ENCODE data around the gene TOX4. TPM values are rescaled to one million over a fixed set of nuclear protein-coding genes. Genes with fewer than 3 reads are reported as not detected.

Gene TOX4
- total and polyA plus RNA-seq, 9 of the 15 experiments (the other 6 are each of a cell fraction or from before 2014, with no cell fraction given) = 9.9 to 76.5 (median 41.0) TPM

DNA sequence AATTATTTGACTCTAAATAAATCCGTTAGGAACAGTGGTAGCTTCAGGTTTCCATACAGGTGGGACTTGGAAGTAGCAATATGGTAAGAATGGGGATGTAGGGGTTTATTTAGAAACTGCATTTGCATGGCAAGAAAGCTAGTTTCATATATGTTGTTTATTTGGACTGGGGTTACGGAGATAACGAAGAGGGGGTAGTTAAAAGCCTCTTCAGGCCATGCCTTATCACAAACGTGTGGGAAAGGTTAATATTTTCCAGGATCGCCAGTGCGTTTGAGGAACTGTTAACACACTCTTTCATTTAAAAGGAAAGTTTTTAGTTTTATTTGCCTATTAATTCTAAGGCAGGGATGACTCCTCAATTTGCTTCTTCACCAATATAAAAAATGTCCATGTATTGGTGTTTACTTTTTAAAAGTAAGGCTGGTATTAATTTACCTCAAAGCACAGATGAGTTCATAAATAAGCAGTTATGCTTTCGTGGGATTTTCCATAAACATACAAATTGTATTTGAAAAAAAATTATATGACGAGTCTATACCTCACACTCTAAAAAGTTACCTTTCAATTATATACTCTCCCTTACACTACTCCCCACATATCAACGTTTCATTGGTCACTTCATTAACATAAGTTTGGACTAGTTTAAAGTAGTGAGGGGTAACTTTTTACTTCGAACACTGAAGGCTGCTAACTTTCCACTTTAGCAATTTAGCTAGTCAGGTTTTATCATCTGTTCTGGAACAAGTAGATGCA lies 1.1 kb upstream of the TOX4 start (continued):
- TF ChIP-seq MEIS2 (IDR thresholded peaks at IDR 0.05; ENCODE audit: partially characterized antibody) (no peak), RCOR1 (IDR thresholded peaks at IDR 0.05; ENCODE audit: borderline replicate concordance in 1 of 2, low read depth in 2 of 2, low read length in 2 of 2) (no peak), FOXK2 (conservative IDR thresholded peaks at IDR 0.05 in 1 of 2, IDR thresholded peaks at IDR 0.05 in 1 of 2; ENCODE audit: low read depth in 2 of 2) (peak in 1 of 2 experiments; percentile 98; a peak in 1 of 4 replicates), ZNF79 (CRISPR knock-in tag; IDR thresholded peaks at IDR 0.05; ENCODE audit: low read depth) (no peak), FOXA1 (IDR thresholded peaks at IDR 0.05; ENCODE audit: borderline replicate concordance) (no peak), POLR3G (IDR thresholded peaks at IDR 0.05; ENCODE audit: extremely low read depth, insufficient read length, insufficient replicate concordance) (no peak), EHMT2 (IDR thresholded peaks at IDR 0.05) (no peak), CEBPB (tag; IDR thresholded peaks at IDR 0.05) (no peak), DNMT1 (IDR thresholded peaks at IDR 0.05) (no peak), IRF2 (CRISPR knock-in tag; IDR thresholded peaks at IDR 0.05) (no peak), FOXM1 (IDR thresholded peaks at IDR 0.05; ENCODE audit: low read depth) (0 out of 2 replicates have a peak, but pooled peaks have one; percentile 33), FOXM1 (CRISPR knock-in tag; IDR thresholded peaks at IDR 0.05; ENCODE audit: low read depth) (no peak), NFRKB (IDR thresholded peaks at IDR 0.05; ENCODE audit: low read depth) (no peak), TOE1 (IDR thresholded peaks at IDR 0.05; ENCODE audit: borderline replicate concordance) (peak; percentile 51; the same call in 1 of the 2 replicates), TOE1 (CRISPR knock-in tag; IDR thresholded peaks at IDR 0.05; ENCODE audit: borderline replicate concordance, low read depth) (no peak), TBP (optimal IDR thresholded peaks at IDR 0.05; ENCODE audit: low read depth, low read length) (peak; percentile 13)
- TF ChIP-seq, protein P1, sequence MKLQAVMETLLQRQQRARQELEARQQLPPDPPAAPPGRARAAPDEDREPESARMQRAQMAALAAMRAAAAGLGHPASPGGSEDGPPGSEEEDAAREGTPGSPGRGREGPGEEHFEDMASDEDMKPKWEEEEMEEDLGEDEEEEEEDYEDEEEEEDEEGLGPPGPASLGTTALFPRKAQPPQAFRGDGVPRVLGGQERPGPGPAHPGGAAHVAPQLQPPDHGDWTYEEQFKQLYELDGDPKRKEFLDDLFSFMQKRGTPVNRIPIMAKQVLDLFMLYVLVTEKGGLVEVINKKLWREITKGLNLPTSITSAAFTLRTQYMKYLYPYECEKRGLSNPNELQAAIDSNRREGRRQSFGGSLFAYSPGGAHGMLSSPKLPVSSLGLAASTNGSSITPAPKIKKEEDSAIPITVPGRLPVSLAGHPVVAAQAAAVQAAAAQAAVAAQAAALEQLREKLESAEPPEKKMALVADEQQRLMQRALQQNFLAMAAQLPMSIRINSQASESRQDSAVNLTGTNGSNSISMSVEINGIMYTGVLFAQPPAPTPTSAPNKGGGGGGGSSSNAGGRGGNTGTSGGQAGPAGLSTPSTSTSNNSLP (IDR thresholded peaks at IDR 0.05; ENCODE audit: borderline replicate concordance, low read depth, low read length) = no peak
- TF ChIP-seq, protein P2, sequence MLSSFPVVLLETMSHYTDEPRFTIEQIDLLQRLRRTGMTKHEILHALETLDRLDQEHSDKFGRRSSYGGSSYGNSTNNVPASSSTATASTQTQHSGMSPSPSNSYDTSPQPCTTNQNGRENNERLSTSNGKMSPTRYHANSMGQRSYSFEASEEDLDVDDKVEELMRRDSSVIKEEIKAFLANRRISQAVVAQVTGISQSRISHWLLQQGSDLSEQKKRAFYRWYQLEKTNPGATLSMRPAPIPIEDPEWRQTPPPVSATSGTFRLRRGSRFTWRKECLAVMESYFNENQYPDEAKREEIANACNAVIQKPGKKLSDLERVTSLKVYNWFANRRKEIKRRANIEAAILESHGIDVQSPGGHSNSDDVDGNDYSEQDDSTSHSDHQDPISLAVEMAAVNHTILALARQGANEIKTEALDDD (IDR thresholded peaks at IDR 0.05) = peak; percentile 61; the same call in 1 of the 2 replicates
- TF ChIP-seq, protein P3, sequence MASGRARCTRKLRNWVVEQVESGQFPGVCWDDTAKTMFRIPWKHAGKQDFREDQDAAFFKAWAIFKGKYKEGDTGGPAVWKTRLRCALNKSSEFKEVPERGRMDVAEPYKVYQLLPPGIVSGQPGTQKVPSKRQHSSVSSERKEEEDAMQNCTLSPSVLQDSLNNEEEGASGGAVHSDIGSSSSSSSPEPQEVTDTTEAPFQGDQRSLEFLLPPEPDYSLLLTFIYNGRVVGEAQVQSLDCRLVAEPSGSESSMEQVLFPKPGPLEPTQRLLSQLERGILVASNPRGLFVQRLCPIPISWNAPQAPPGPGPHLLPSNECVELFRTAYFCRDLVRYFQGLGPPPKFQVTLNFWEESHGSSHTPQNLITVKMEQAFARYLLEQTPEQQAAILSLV (tag; IDR thresholded peaks at IDR 0.05) = no peak
- TF ChIP-seq, protein P4, sequence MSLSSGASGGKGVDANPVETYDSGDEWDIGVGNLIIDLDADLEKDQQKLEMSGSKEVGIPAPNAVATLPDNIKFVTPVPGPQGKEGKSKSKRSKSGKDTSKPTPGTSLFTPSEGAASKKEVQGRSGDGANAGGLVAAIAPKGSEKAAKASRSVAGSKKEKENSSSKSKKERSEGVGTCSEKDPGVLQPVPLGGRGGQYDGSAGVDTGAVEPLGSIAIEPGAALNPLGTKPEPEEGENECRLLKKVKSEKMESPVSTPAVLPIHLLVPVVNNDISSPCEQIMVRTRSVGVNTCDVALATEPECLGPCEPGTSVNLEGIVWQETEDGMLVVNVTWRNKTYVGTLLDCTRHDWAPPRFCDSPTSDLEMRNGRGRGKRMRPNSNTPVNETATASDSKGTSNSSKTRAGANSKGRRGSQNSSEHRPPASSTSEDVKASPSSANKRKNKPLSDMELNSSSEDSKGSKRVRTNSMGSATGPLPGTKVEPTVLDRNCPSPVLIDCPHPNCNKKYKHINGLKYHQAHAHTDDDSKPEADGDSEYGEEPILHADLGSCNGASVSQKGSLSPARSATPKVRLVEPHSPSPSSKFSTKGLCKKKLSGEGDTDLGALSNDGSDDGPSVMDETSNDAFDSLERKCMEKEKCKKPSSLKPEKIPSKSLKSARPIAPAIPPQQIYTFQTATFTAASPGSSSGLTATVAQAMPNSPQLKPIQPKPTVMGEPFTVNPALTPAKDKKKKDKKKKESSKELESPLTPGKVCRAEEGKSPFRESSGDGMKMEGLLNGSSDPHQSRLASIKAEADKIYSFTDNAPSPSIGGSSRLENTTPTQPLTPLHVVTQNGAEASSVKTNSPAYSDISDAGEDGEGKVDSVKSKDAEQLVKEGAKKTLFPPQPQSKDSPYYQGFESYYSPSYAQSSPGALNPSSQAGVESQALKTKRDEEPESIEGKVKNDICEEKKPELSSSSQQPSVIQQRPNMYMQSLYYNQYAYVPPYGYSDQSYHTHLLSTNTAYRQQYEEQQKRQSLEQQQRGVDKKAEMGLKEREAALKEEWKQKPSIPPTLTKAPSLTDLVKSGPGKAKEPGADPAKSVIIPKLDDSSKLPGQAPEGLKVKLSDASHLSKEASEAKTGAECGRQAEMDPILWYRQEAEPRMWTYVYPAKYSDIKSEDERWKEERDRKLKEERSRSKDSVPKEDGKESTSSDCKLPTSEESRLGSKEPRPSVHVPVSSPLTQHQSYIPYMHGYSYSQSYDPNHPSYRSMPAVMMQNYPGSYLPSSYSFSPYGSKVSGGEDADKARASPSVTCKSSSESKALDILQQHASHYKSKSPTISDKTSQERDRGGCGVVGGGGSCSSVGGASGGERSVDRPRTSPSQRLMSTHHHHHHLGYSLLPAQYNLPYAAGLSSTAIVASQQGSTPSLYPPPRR (CRISPR knock-in tag; IDR thresholded peaks at IDR 0.05; ENCODE audit: borderline replicate concordance) = no peak
